Measurements from ENCODE around the gene HGD. TPM values are rescaled to one million over a fixed set of nuclear protein-coding genes. Genes with fewer than 3 reads are reported as not detected.
A peak's percentile ranks its signal among the peaks of the same experiment; 100 is the strongest.
"Not testable (repeated sequence)": the region's sequence is repeated elsewhere in the genome, so short reads cannot be mapped to it uniquely, and the experiment has no call there.

The HGD gene
- total RNA-seq, 2 experiments from 2014 or later = 0.20 to 0.35 TPM

- no peaks in the 10 kb centered on the region for H3K36me3 Mint-ChIP-seq
- peaks cover 11% of the 10 kb centered on the region for H3K9me3 Mint-ChIP-seq
- H3K27me3 Mint-ChIP-seq = no peaks in the 10 kb centered on the region
- no peak for DNase-seq
- H3K4me1 Mint-ChIP-seq = no peaks in the 10 kb centered on the region
- H3K27ac Mint-ChIP-seq = no peak overlapping the region
- no peak overlapping the region for H3K4me3 Mint-ChIP-seq
Measured at GRCh38 chr3:120634539-120634938, 47.5 kb downstream of the HGD start.

DNA sequence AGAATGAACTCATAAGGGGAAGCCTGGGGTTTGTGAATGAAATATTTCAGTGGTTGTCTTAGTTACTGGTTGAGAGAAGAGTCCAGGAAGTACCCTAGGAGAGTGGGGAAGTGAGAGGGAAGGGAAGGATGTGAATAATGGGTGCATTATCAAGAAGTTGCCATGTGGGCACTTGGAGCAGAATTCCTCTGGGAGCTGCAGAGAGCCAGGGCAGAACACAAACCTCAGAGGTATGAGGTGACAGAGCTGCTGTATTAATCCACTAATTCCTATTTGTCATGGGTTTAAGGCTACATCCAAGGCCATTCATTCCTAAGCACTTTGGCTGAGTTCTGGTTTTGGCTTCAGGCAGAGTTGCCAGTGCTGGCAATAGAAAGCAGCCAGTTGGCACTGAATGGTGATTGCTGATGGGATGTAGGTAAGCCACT, 56.9 kb downstream of the HGD start:
- peaks cover 15% of the 10 kb centered on the region for H3K9me3 Mint-ChIP-seq
- H3K4me3 Mint-ChIP-seq = no peak overlapping the region
- DNase-seq = no peak
- H3K27me3 Mint-ChIP-seq = no peaks in the 10 kb centered on the region
- peaks cover 12% of the 10 kb centered on the region for H3K36me3 Mint-ChIP-seq
- no peak overlapping the region for H3K27ac Mint-ChIP-seq
- H3K4me1 Mint-ChIP-seq = no peaks in the 10 kb centered on the region

- Mint-ChIP-seq H3K36me3 (peaks cover 12% of the 10 kb centered on the region), H3K27ac (no peak overlapping the region), H3K27me3 (no peaks in the 10 kb centered on the region), H3K4me1 (no peaks in the 10 kb centered on the region), H3K4me3 (no peak overlapping the region), H3K9me3 (peaks cover 14% of the 10 kb centered on the region)
- DNase-seq = no peak
Measured at GRCh38 chr3:120623727-120624093, 58.3 kb downstream of the HGD start.

DNA sequence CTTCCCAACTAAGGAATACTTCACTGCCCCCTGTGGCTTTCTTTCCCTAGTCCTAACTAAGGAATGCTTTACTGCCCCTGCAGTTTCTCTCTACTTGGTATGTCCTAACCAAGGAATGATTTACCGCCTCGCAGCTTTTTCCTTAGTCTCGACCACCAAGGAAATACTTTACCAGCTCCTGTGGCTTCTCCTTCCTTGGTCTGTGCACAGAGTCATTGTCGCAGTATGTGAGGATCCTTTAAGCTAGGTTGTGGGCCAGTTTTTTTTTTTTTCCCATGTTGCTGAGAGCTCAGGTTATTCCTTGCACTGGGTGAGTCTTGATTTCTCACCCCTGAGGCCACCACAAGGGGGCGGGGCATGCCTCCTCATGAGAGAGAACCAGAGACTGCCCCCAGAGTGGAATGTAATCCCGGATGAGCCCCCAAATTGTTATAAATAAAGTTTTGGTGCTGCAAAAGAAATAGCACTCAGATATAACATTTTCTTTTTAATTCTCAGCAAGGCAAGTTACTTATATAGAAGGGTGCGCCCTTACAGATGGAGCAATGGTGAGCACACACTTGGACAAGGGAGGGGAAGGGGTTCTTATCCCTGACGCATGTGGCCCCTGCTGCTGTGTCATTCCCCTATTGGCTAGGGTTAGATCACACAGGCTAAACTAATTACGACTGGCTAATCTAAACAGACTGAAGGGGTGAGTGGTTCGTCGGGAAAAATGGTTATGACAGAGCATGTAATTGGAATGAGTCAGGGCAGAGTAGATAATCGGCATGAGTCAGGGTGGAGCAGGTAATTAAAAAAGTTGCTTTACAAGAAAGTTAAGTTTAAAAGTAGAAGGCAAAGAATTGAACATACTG, 58.9 kb downstream of the HGD start:
- Mint-ChIP-seq H3K27ac (no peak overlapping the region), H3K9me3 (peaks cover 14% of the 10 kb centered on the region), H3K4me3 (no peak overlapping the region), H3K36me3 (peaks cover 12% of the 10 kb centered on the region), H3K27me3 (no peaks in the 10 kb centered on the region), H3K4me1 (no peaks in the 10 kb centered on the region)
- peak; percentile 9 for DNase-seq

GRCh38 chr3:120622457-120622856, 59.6 kb downstream of the HGD start:
- peaks cover 12% of the 10 kb centered on the region for H3K36me3 Mint-ChIP-seq
- no peak overlapping the region for H3K4me3 Mint-ChIP-seq
- no peak for DNase-seq
- no peaks in the 10 kb centered on the region for H3K27me3 Mint-ChIP-seq
- peaks cover 14% of the 10 kb centered on the region for H3K9me3 Mint-ChIP-seq
- no peaks in the 10 kb centered on the region for H3K4me1 Mint-ChIP-seq
- H3K27ac Mint-ChIP-seq = no peak overlapping the region

- not testable (repeated sequence) for H3K9me3 Mint-ChIP-seq, H3K4me3 Mint-ChIP-seq, H3K36me3 Mint-ChIP-seq, H3K27me3 Mint-ChIP-seq, H3K4me1 Mint-ChIP-seq, DNase-seq, H3K27ac Mint-ChIP-seq
Measured at GRCh38 chr3:120616745-120617144, 65.3 kb downstream of the HGD start.

- no peaks in the 10 kb centered on the region for H3K9me3 Mint-ChIP-seq
- no peak for DNase-seq
- H3K27me3 Mint-ChIP-seq = no peaks in the 10 kb centered on the region
- no peak overlapping the region for H3K4me3 Mint-ChIP-seq
- H3K4me1 Mint-ChIP-seq = peaks cover 3% of the 10 kb centered on the region
- no peaks in the 10 kb centered on the region for H3K36me3 Mint-ChIP-seq
- no peak overlapping the region for H3K27ac Mint-ChIP-seq
Measured at GRCh38 chr3:120615847-120616609, 66.0 kb downstream of the HGD start.

- H3K4me3 Mint-ChIP-seq = no peak overlapping the region
- no peaks in the 10 kb centered on the region for H3K36me3 Mint-ChIP-seq
- no peaks in the 10 kb centered on the region for H3K9me3 Mint-ChIP-seq
- no peak for DNase-seq
- peaks cover 3% of the 10 kb centered on the region for H3K4me1 Mint-ChIP-seq
- no peak overlapping the region for H3K27ac Mint-ChIP-seq
- H3K27me3 Mint-ChIP-seq = no peaks in the 10 kb centered on the region
Measured at GRCh38 chr3:120614765-120615164, 67.3 kb downstream of the HGD start.

GRCh38 chr3:120608506-120608905, 73.5 kb downstream of the HGD start:
- DNase-seq = no peak
- H3K4me1 Mint-ChIP-seq = no peaks in the 10 kb centered on the region

GRCh38 chr3:120604784-120605183, 77.3 kb downstream of the HGD start:
- H3K4me3 Mint-ChIP-seq = no peak overlapping the region
- H3K27me3 Mint-ChIP-seq = no peaks in the 10 kb centered on the region
- peaks cover 1% of the 10 kb centered on the region for H3K9me3 Mint-ChIP-seq

More at GRCh38 chr3:120608506-120608905, 73.5 kb downstream of the HGD start:
- Mint-ChIP-seq H3K4me3 (no peak overlapping the region), H3K27ac (no peak overlapping the region), H3K9me3 (peaks cover 1% of the 10 kb centered on the region), H3K27me3 (no peaks in the 10 kb centered on the region), H3K36me3 (no peaks in the 10 kb centered on the region)

GRCh38 chr3:120604382-120604781, 77.7 kb downstream of the HGD start:
- Mint-ChIP-seq H3K27me3 (no peaks in the 10 kb centered on the region), H3K9me3 (no peaks in the 10 kb centered on the region), H3K36me3 (peaks cover 19% of the 10 kb centered on the region), H3K27ac (no peak overlapping the region), H3K4me3 (no peak overlapping the region), H3K4me1 (peaks cover 7% of the 10 kb centered on the region)
- no peak for DNase-seq

More at GRCh38 chr3:120604784-120605183, 77.3 kb downstream of the HGD start:
- H3K36me3 Mint-ChIP-seq = peaks cover 19% of the 10 kb centered on the region
- H3K4me1 Mint-ChIP-seq = peaks cover 7% of the 10 kb centered on the region
- no peak for DNase-seq
- H3K27ac Mint-ChIP-seq = no peak overlapping the region

GRCh38 chr3:120602682-120603081, 79.4 kb downstream of the HGD start:
- no peaks in the 10 kb centered on the region for H3K9me3 Mint-ChIP-seq
- no peak overlapping the region for H3K27ac Mint-ChIP-seq
- H3K4me3 Mint-ChIP-seq = no peak overlapping the region
- H3K36me3 Mint-ChIP-seq = peaks cover 19% of the 10 kb centered on the region
- DNase-seq = no peak
- H3K27me3 Mint-ChIP-seq = no peaks in the 10 kb centered on the region
- H3K4me1 Mint-ChIP-seq = peaks cover 7% of the 10 kb centered on the region

- Mint-ChIP-seq H3K36me3 (peaks cover 19% of the 10 kb centered on the region), H3K27ac (no peak overlapping the region), H3K4me1 (peaks cover 7% of the 10 kb centered on the region), H3K27me3 (no peaks in the 10 kb centered on the region), H3K4me3 (no peak overlapping the region), H3K9me3 (no peaks in the 10 kb centered on the region)
- DNase-seq = no peak
Measured at GRCh38 chr3:120601554-120601953, 80.5 kb downstream of the HGD start.

GRCh38 chr3:120599211-120599610, 82.8 kb downstream of the HGD start:
- Mint-ChIP-seq H3K4me3 (no peak overlapping the region), H3K36me3 (peaks cover 19% of the 10 kb centered on the region), H3K27ac (no peak overlapping the region), H3K4me1 (peaks cover 12% of the 10 kb centered on the region), H3K9me3 (no peaks in the 10 kb centered on the region), H3K27me3 (peaks cover 2% of the 10 kb centered on the region)
- no peak for DNase-seq

GRCh38 chr3:120597445-120598049, 84.5 kb downstream of the HGD start:
- Mint-ChIP-seq H3K9me3 (no peaks in the 10 kb centered on the region), H3K36me3 (peaks cover 12% of the 10 kb centered on the region), H3K4me1 (peaks cover 12% of the 10 kb centered on the region), H3K4me3 (no peak overlapping the region), H3K27me3 (peaks cover 2% of the 10 kb centered on the region), H3K27ac (no peak overlapping the region)
- no peak for DNase-seq

Data from activated naive CD8-positive, alpha-beta T cell treated with anti-CD3 and anti-CD28 coated beads for 36 hours (primary cell).